H1 (cell line): ENCODE data around the gene ZMIZ1. TPM values are rescaled to one million over a fixed set of nuclear protein-coding genes. Genes with fewer than 3 reads are reported as not detected.

Experiments
- CTCF ChIA-PET: fragments of 300-600 bp; sonication (Branson Sonifier 250); formaldehyde crosslinking; loops from one replicate; lab custom pipeline; 2021; ENCODE audit not compliant: partially characterized antibody; lab: Charles Lee
- POLR2A ChIA-PET: fragments of 300-600 bp; sonication (Branson Sonifier 250); formaldehyde crosslinking; loops from one replicate; lab custom pipeline; 2021; ENCODE audit warnings: inconsistent platforms; ENCODE audit not compliant: partially characterized antibody; lab: Charles Lee
- DNase-seq, 2 experiments: peaks; one replicate each; pipeline versions ENCODE4 v3.0.0 to v3.0.0-alpha.2; 2010 to 2022; ENCODE audit warnings: low spot score in 2 of 2, low read depth in 1 of 2, mixed read lengths in 1 of 2
- FAIRE-seq: peaks from 2 replicates; lab custom pipeline; 2011; peaks lifted over from hg19 to GRCh38; lab: Jason Lieb, UNC
- H2AFZ ChIP-seq: 2 replicates; pipeline ENCODE4 v1.8.1; 2012; ENCODE audit warnings: low read length, inconsistent platforms
- H2AK5ac ChIP-seq: 2 replicates; pipeline ENCODE4 v1.6.1; 2013; ENCODE audit warnings: low read depth, low read length
- H2BK120ac ChIP-seq: replicated peaks from 2 replicates; pipeline ENCODE3; 2013; ENCODE audit warnings: low read depth, low read length, inconsistent platforms
- H2BK12ac ChIP-seq: 2 replicates; pipeline ENCODE4 v1.6.1; 2013; ENCODE audit warnings: low read depth, low read length
- H2BK15ac ChIP-seq: 2 replicates; pipeline ENCODE4 v1.6.1; 2013; ENCODE audit warnings: low read length
- H2BK20ac ChIP-seq: 2 replicates; pipeline ENCODE4 v1.6.1; 2013; ENCODE audit warnings: low read length
- H2BK5ac ChIP-seq: 2 replicates; pipeline ENCODE4 v1.6.1; 2013; ENCODE audit warnings: low read depth, low read length
- H3K14ac ChIP-seq: 2 replicates; pipeline ENCODE4 v1.6.1; 2013; ENCODE audit warnings: inconsistent platforms; ENCODE audit not compliant: insufficient read length
- H3K18ac ChIP-seq: 2 replicates; pipeline ENCODE4 v1.6.1; 2013; ENCODE audit warnings: low read length; ENCODE audit errors: extremely low read depth
- H3K23ac ChIP-seq: 2 replicates; pipeline ENCODE4 v1.6.1; 2013; ENCODE audit warnings: inconsistent platforms; ENCODE audit not compliant: insufficient read length
- H3K23me2 ChIP-seq: 2 replicates; pipeline ENCODE4 v1.6.1; 2013; ENCODE audit warnings: low read depth, low read length
- H3K27ac ChIP-seq: 2 replicates; pipeline ENCODE4 v1.6.1; 2011; ENCODE audit warnings: low read depth, low read length, inconsistent platforms
- H3K27me3 ChIP-seq, 4 experiments: replicated peaks in 1 of 4; 1 replicate in 1 of 4; 2 replicates in 3 of 4; pipeline versions ENCODE4 v1.6.1 to v1.8.1; 2011 to 2013; ENCODE audit warnings: low read length in 3 of 4, mild to moderate bottlenecking in 3 of 4, inconsistent platforms in 2 of 4, mixed read lengths in 2 of 4, moderate library complexity in 1 of 4; ENCODE audit not compliant: control insufficient read depth in 3 of 4, insufficient read depth in 3 of 4; ENCODE audit errors: extremely low read depth in 1 of 4
- H3K36me3 ChIP-seq, 4 experiments: 2 replicates each; pipeline versions ENCODE4 v1.6.1 to v1.8.1; 2011 to 2013; ENCODE audit warnings: mild to moderate bottlenecking in 4 of 4, low read length in 3 of 4, moderate library complexity in 2 of 4, control low read depth in 1 of 4, inconsistent platforms in 1 of 4; ENCODE audit not compliant: insufficient read depth in 4 of 4, control insufficient read depth in 2 of 4
- H3K4ac ChIP-seq: replicated peaks from 2 replicates; pipeline ENCODE3; 2013; ENCODE audit warnings: low read length, low read depth, mixed read lengths, inconsistent platforms; ENCODE audit not compliant: insufficient read length
- H3K4me1 ChIP-seq, 4 experiments: replicated peaks in 1 of 4; 1 replicate in 1 of 4; 2 replicates in 3 of 4; pipeline versions ENCODE4 v1.6.1 to v1.8.1; 2011 to 2013; ENCODE audit warnings: low read length in 3 of 4, inconsistent platforms in 2 of 4, mixed read lengths in 1 of 4; ENCODE audit not compliant: insufficient read depth in 4 of 4, control insufficient read depth in 3 of 4
- H3K4me2 ChIP-seq, 2 experiments: 2 replicates each; pipeline versions ENCODE4 v1.6.1 to v1.8.1; 2011 to 2013; ENCODE audit warnings: low read depth in 2 of 2, low read length in 2 of 2, control low read depth in 1 of 2, inconsistent platforms in 1 of 2, mild to moderate bottlenecking in 1 of 2; ENCODE audit not compliant: insufficient read depth in 1 of 2
- H3K4me3 ChIP-seq, 4 experiments: fragments of 200-600, 300-600 bp in 1 of 4; sonication (generic), shearing (Covaris generic), sonication (Bioruptor Twin) in 1 of 4; 2 replicates each; pipeline versions ENCODE4 v1.5.1 to v1.8.1; 2011 to 2016; ENCODE audit warnings: low read length in 4 of 4, low read depth in 3 of 4, control low read depth in 2 of 4, inconsistent platforms in 2 of 4, mild to moderate bottlenecking in 2 of 4, mixed read lengths in 1 of 4, moderate library complexity in 1 of 4; ENCODE audit not compliant: insufficient read depth in 2 of 4; ENCODE audit errors: extremely low read depth in 1 of 4
- H3K56ac ChIP-seq: replicated peaks from 2 replicates; pipeline ENCODE3; 2013; ENCODE audit warnings: low read depth, mild to moderate bottlenecking, mixed read lengths, low read length, inconsistent platforms; ENCODE audit not compliant: insufficient read length
- H3K79me1 ChIP-seq: 2 replicates; pipeline ENCODE4 v1.6.1; 2013; ENCODE audit warnings: low read depth, low read length, control low read depth
- H3K79me2 ChIP-seq, 2 experiments: 2 replicates each; pipeline versions ENCODE4 v1.6.1 to v1.8.1; 2012 to 2013; ENCODE audit warnings: low read length in 2 of 2, mild to moderate bottlenecking in 2 of 2, inconsistent platforms in 1 of 2; ENCODE audit not compliant: insufficient read depth in 2 of 2, control insufficient read depth in 1 of 2
- H3K9ac ChIP-seq, 4 experiments: replicated peaks in 1 of 4; 1 replicate in 1 of 4; 2 replicates in 3 of 4; pipeline versions ENCODE4 v1.6.1 to v1.8.1; 2011 to 2013; ENCODE audit warnings: low read depth in 3 of 4, low read length in 3 of 4, control low read depth in 2 of 4, mild to moderate bottlenecking in 2 of 4, moderate library complexity in 2 of 4, inconsistent platforms in 1 of 4; ENCODE audit errors: extremely low read depth in 1 of 4
- H3K9me3 ChIP-seq, 2 experiments: 2 replicates each; pipeline versions ENCODE4 v1.6.1 to v1.8.1; 2012 to 2013; ENCODE audit warnings: mild to moderate bottlenecking in 2 of 2, moderate library complexity in 2 of 2, control low read depth in 1 of 2, inconsistent platforms in 1 of 2, low read depth in 1 of 2, low read length in 1 of 2, mixed read lengths in 1 of 2; ENCODE audit not compliant: insufficient read depth in 2 of 2
- H4K20me1 ChIP-seq, 2 experiments: replicated peaks in 1 of 2; 2 replicates each; pipeline versions ENCODE3 to v1.8.1; 2011 to 2013; ENCODE audit warnings: inconsistent platforms in 2 of 2, low read length in 2 of 2, mild to moderate bottlenecking in 1 of 2; ENCODE audit not compliant: insufficient read depth in 2 of 2, control insufficient read depth in 1 of 2
- H4K5ac ChIP-seq: 2 replicates; pipeline ENCODE4 v1.6.1; 2013; ENCODE audit warnings: low read length, low read depth, mixed read lengths, inconsistent platforms; ENCODE audit not compliant: insufficient read length
- H4K8ac ChIP-seq: 2 replicates; pipeline ENCODE4 v1.8.0; 2013; ENCODE audit warnings: mild to moderate bottlenecking, moderate library complexity, low read length, inconsistent platforms; ENCODE audit not compliant: insufficient read depth; ENCODE audit errors: extremely low read depth
- H4K91ac ChIP-seq: replicated peaks from 2 replicates; pipeline ENCODE3; 2013; ENCODE audit warnings: low read length, mixed read lengths, inconsistent platforms; ENCODE audit not compliant: insufficient read length
- CEBPB ChIP-seq: IDR thresholded peaks from 2 replicates; pipeline ENCODE4 v1.6.1; 2012; ENCODE audit warnings: low read depth, low read length
- EZH2 ChIP-seq: fragments of 200-600 bp; sonication (generic); IDR thresholded peaks from 2 replicates; pipeline ENCODE4 v1.7.1; 2012; ENCODE audit warnings: low read depth, mild to moderate bottlenecking, moderate library complexity, low read length, inconsistent platforms; ENCODE audit not compliant: severe bottlenecking
- HDAC6 ChIP-seq: IDR thresholded peaks from one replicate; pipeline ENCODE4 v1.7.1; 2012; ENCODE audit warnings: low read depth, mild to moderate bottlenecking, inconsistent platforms, low read length, moderate library complexity
- JUND ChIP-seq: IDR thresholded peaks from 2 replicates; pipeline ENCODE4 v1.6.1; 2011; ENCODE audit warnings: mild to moderate bottlenecking, improper control_type of control experiment, low read length
- TCF12 ChIP-seq: IDR thresholded peaks from 2 replicates; pipeline ENCODE4 v1.6.1; 2011; ENCODE audit warnings: low read depth, mild to moderate bottlenecking, low read length
- WGBS, 2 experiments: shearing (Covaris generic) in 1 of 2; methylation state at CpG; one replicate each; pipeline versions ENCODE4 v1.1.6 to v1.1.7; 2013 to 2015; ENCODE audit warnings: low lambda C conversion rate in 2 of 2, mixed read lengths in 2 of 2, inconsistent platforms in 1 of 2, low coverage in 1 of 2, missing lambda C conversion rate in 1 of 2; ENCODE audit not compliant: insufficient replicate concordance in 2 of 2, insufficient coverage in 1 of 2, insufficient read length in 1 of 2; ENCODE audit errors: extremely low coverage in 1 of 2, missing lambda C conversion rate in 1 of 2; 5-methylcytosine and 5-hydroxymethylcytosine counted together
- polyA plus RNA-seq, 7 experiments: library from polyadenylated mRNA; depleted of rRNA in 3 of 7; stranded (reverse) in 5 of 7; unstranded in 2 of 7; fragments of >200 nt in 5 of 7; fragments of 200-250 nt in 2 of 7; gene quantifications; 1 replicate in 5 of 7; 2 replicates in 1 of 7; 4 replicates in 1 of 7; pipeline versions ENCODE4 v1.2.1 to v1.2.3, GENCODE V29; 2011 to 2013; ENCODE audit warnings: missing spikeins in 2 of 7, mixed read lengths in 2 of 7
- total RNA-seq: library from RNA; stranded (reverse); fragmentation: NEBNext Ultra II Directional; extraction: Animal tissue kit (Norgen Biotek cat#: 25700); gene quantifications from 2 replicates; pipeline ENCODE4 v1.2.1, GENCODE V29; 2021

The ZMIZ1 gene
- total and polyA plus RNA-seq, 2 of the 8 experiments (the other 6 are each of a cell fraction or from before 2014, with no cell fraction given), result 8.1 to 28.0 TPM

- Histone ChIP-seq H3K4ac (no peak overlapping the region), H3K4me3 (no peak overlapping the region), H3K36me3 (peaks cover 3 to 32% (median 10%) of the 10 kb centered on the region in 4 experiments; a peak in 5 of 8 replicates), H3K4me1 (peaks cover 0 to 2% (median 0%) of the 10 kb centered on the region in 4 experiments; a peak in 1 of 7 replicates), H4K8ac (peak overlapping the region; percentile 83), H3K79me2 (no peaks in the 10 kb centered on the region), H3K14ac (no peak overlapping the region), H2BK5ac (no peak overlapping the region), H2AK5ac (no peak overlapping the region), H3K9me3 (no peaks in the 10 kb centered on the region), H2BK15ac (no peak overlapping the region), H2BK12ac (peak overlapping the region; percentile 3; the same call in 1 of the 2 replicates), H4K91ac (no peak overlapping the region), H3K56ac (no peak overlapping the region), H3K23me2 (no peaks in the 10 kb centered on the region; the same call in 1 of the 2 replicates), H4K20me1 (peaks cover 5 to 6% of the 10 kb centered on the region in 2 experiments), H2BK120ac (no peak overlapping the region), H3K27me3 (no peaks in the 10 kb centered on the region), H3K27ac (no peak overlapping the region), H3K79me1 (no peaks in the 10 kb centered on the region), H2AFZ (no peak overlapping the region), H4K5ac (no peak overlapping the region), H2BK20ac (no peak overlapping the region), H3K4me2 (no peak overlapping the region), H3K23ac (no peak overlapping the region), H3K18ac (no peak overlapping the region), H3K9ac (no peak overlapping the region)
- TF ChIP-seq CEBPB (no peak), JUND (no peak), TCF12 (no peak), HDAC6 (no peak), EZH2 (no peak)
- 98% methylated on average over 22 of the region's 26 CpGs; no CpG with 5 or more reads in 1 of the 2 experiments for WGBS, 2 experiments
- FAIRE-seq (no peak), DNase-seq (no peak)
- ChIA-PET CTCF (interaction anchor here (1.0 to 2.1 kb wide), 2 partner anchors 19 to 21 kb away, joined by 3 to 7 read pairs; no protein-coding TSS in a partner anchor), POLR2A (no interaction called here)
These were observed 242.3 kb downstream of the ZMIZ1 start for GRCh38 chr10:79310911-79311573.
